Measurements from ENCODE around the gene XYLT2. TPM values are rescaled to one million over a fixed set of nuclear protein-coding genes. Genes with fewer than 3 reads are reported as not detected.

The XYLT2 gene
- total and polyA plus RNA-seq, 2 of the 8 experiments (the other 6 are each of a cell fraction or from before 2014, with no cell fraction given) = 28.0 to 29.9 TPM

GRCh38 chr17:50396261-50397110, 50.6 kb downstream of the XYLT2 start:
- Histone ChIP-seq H2AFZ (ENCODE audit: low read length) (no peak overlapping the region), H3K4me2 (ENCODE audit: insufficient read depth in 1 of 2, low read depth in 2 of 2, low read length in 2 of 2) (peak overlapping the region; percentile 94 to 97), H2BK15ac (ENCODE audit: low read length) (no peak overlapping the region), H3K4me1 (replicated peaks in 1 of 4; ENCODE audit: control insufficient read depth in 3 of 4, insufficient read depth in 4 of 4, low read length in 3 of 4) (no peaks in the 10 kb centered on the region; a peak in 3 of 7 replicates), H3K27me3 (replicated peaks in 1 of 4; ENCODE audit: control insufficient read depth in 3 of 4, extremely low read depth in 1 of 4, insufficient read depth in 3 of 4, low read length in 3 of 4) (no peaks in the 10 kb centered on the region), H3K9ac (replicated peaks in 1 of 4; ENCODE audit: extremely low read depth in 1 of 4, low read depth in 3 of 4, low read length in 3 of 4) (peak overlapping the region in 3 of 4 experiments; percentile 67 to 88 (median 72); a peak in 6 of 7 replicates), H3K4me3 (ENCODE audit: extremely low read depth in 1 of 4, insufficient read depth in 2 of 4, low read depth in 3 of 4, low read length in 4 of 4) (peak overlapping the region; percentile 64 to 92 (median 80)), H3K4ac (replicated peaks; ENCODE audit: insufficient read length, low read depth, low read length) (no peak overlapping the region), H4K91ac (replicated peaks; ENCODE audit: insufficient read length, low read length) (no peak overlapping the region), H2BK5ac (ENCODE audit: low read depth, low read length) (0 out of 2 replicates have a peak overlapping the region, but pooled peaks have one; percentile 35), H3K23me2 (ENCODE audit: low read depth, low read length) (peaks cover 7% of the 10 kb centered on the region; the same call in 1 of the 2 replicates), H4K8ac (ENCODE audit: extremely low read depth, insufficient read depth, low read length) (no peak overlapping the region; the same call in none of the 2 replicates), H3K9me3 (ENCODE audit: insufficient read depth in 2 of 2, low read depth in 1 of 2, low read length in 1 of 2) (peaks cover 0 to 3% of the 10 kb centered on the region in 2 experiments; a peak in 1 of 4 replicates), H3K79me2 (ENCODE audit: control insufficient read depth in 1 of 2, insufficient read depth in 2 of 2, low read length in 2 of 2) (peaks cover 0 to 18% of the 10 kb centered on the region in 2 experiments; a peak in 3 of 4 replicates), H3K23ac (ENCODE audit: insufficient read length) (no peak overlapping the region), H3K27ac (ENCODE audit: low read depth, low read length) (no peak overlapping the region), H3K79me1 (ENCODE audit: low read depth, low read length) (peaks cover 5% of the 10 kb centered on the region), H3K56ac (replicated peaks; ENCODE audit: insufficient read length, low read depth, low read length) (no peak overlapping the region), H3K14ac (ENCODE audit: insufficient read length) (no peak overlapping the region), H2BK12ac (ENCODE audit: low read depth, low read length) (no peak overlapping the region), H2BK20ac (ENCODE audit: low read length) (no peak overlapping the region), H3K18ac (ENCODE audit: extremely low read depth, low read length) (no peak overlapping the region), H2BK120ac (replicated peaks; ENCODE audit: low read depth, low read length) (no peak overlapping the region), H4K20me1 (replicated peaks in 1 of 2; ENCODE audit: control insufficient read depth in 1 of 2, insufficient read depth in 2 of 2, low read length in 2 of 2) (peaks cover 0 to 14% of the 10 kb centered on the region in 2 experiments), H4K5ac (ENCODE audit: insufficient read length, low read depth, low read length) (no peak overlapping the region), H2AK5ac (ENCODE audit: low read depth, low read length) (no peak overlapping the region), H3K36me3 (ENCODE audit: control insufficient read depth in 2 of 4, insufficient read depth in 4 of 4, low read length in 3 of 4) (peaks cover 30 to 35% (median 34%) of the 10 kb centered on the region in 4 experiments)
- FAIRE-seq (no peak), DNase-seq (ENCODE audit: low read depth in 1 of 2, low spot score in 2 of 2) (no peak)
- ChIA-PET CTCF (ENCODE audit: partially characterized antibody) (interaction anchor here (0.6 to 5.5 kb wide), 47 partner anchors 8 to 300 kb away, joined by 3 to 87 read pairs (median 5); partner anchors contain the start of genes ACSF2, CHAD, EME1 and MRPL27), POLR2A (ENCODE audit: partially characterized antibody) (interaction anchor here (1.1 to 27.4 kb wide), 12 partner anchors 8 to 226 kb away, joined by 3 to 313 read pairs (median 6); partner anchors contain the start of genes ACSF2, EME1, MRPL27 and XYLT2)
- TF ChIP-seq SIN3A (conservative IDR thresholded peaks at IDR 0.05 in 1 of 2, IDR thresholded peaks at IDR 0.05 in 1 of 2; ENCODE audit: low read depth in 1 of 2, low read length in 2 of 2) (no peak), SAP30 (IDR thresholded peaks at IDR 0.05; ENCODE audit: insufficient read depth, insufficient replicate concordance, low read length) (peak; percentile 65), CEBPB (IDR thresholded peaks at IDR 0.05; ENCODE audit: low read depth, low read length) (peak; percentile 53)
- 16% methylated on average over 30 of the region's 30 CpGs; no CpG with 5 or more reads in 1 of the 2 experiments for WGBS, 2 experiments (ENCODE audit: extremely low coverage in 1 of 2, insufficient coverage in 1 of 2, insufficient read length in 1 of 2, insufficient replicate concordance in 2 of 2, low coverage in 1 of 2, low lambda C conversion rate in 2 of 2, missing lambda C conversion rate in 1 of 2)
